DND-41 (cell line): Measurements from ENCODE around the gene AK5.

Experiments used
- CTCF ChIP-seq: IDR thresholded peaks from 2 replicates; pipeline ENCODE4 v1.5.1; 2012; ENCODE audit warnings: borderline replicate concordance, low read length, moderate library complexity, mild to moderate bottlenecking; ENCODE audit not compliant: poor library complexity, severe bottlenecking; ENCODE audit errors: extremely low read depth
- EZH2 ChIP-seq: IDR thresholded peaks from 3 replicates; pipeline ENCODE4 v1.6.1; 2012; ENCODE audit warnings: borderline replicate concordance, low read depth, mild to moderate bottlenecking, moderate library complexity, low read length, inconsistent platforms; ENCODE audit not compliant: severe bottlenecking

- TF ChIP-seq CTCF (no peak), EZH2 (no peak)
Measured at GRCh38 chr1:77232829-77233228, 49.0 kb upstream of the AK5 start.
